SK-N-SH (cell line): ENCODE results near the gene HDAC4. TPM values are rescaled to one million over a fixed set of nuclear protein-coding genes. Genes with fewer than 3 reads are reported as not detected.

Source experiments
- CTCF ChIA-PET: fragments of 300-600, 350-600 bp; formaldehyde crosslinking; extraction: SDS; loops from one replicate; lab custom pipeline; 2021; lab: Yijun Ruan, JAX
- POLR2A ChIA-PET: fragments of 350-600 bp; sonication (Branson Sonifier 250); formaldehyde crosslinking; extraction: SDS; loops from one replicate; lab custom pipeline; 2020; ENCODE audit warnings: antibody characterized with exemption, inconsistent platforms; lab: Yijun Ruan, JAX
- DNase-seq: peaks from one replicate; pipeline ENCODE4 v3.0.0; 2012
- H2AFZ ChIP-seq: fragments of 200-600 bp; sonication (generic); 2 replicates; pipeline ENCODE4 v1.8.1; 2016; ENCODE audit warnings: antibody characterized with exemption, mild to moderate bottlenecking, low read depth
- H3F3A ChIP-seq: fragments of 200-600 bp; sonication (generic); replicated peaks from 2 replicates; pipeline ENCODE3; 2016; ENCODE audit warnings: antibody characterized with exemption, mild to moderate bottlenecking; ENCODE audit not compliant: insufficient read depth
- H3K27ac ChIP-seq, 2 experiments: fragments of 200-500 bp in 1 of 2; fragments of 200-600 bp in 1 of 2; sonication (Bioruptor generic) in 1 of 2; sonication (generic), shearing (Covaris generic) in 1 of 2; 2 replicates each; pipeline versions ENCODE4 v1.5.1 to v1.6.1; 2014 to 2016; ENCODE audit warnings: low read depth in 2 of 2, inconsistent platforms in 1 of 2, low read length in 1 of 2, mild to moderate bottlenecking in 1 of 2, mixed read lengths in 1 of 2
- H3K27me3 ChIP-seq: fragments of 200-600 bp; sonication (generic), shearing (Covaris generic); 2 replicates; pipeline ENCODE4 v1.6.1; 2016; ENCODE audit warnings: mixed run types; ENCODE audit not compliant: insufficient read depth
- H3K36me3 ChIP-seq, 2 experiments: fragments of 200-500 bp in 1 of 2; fragments of 200-600 bp in 1 of 2; sonication (Bioruptor generic) in 1 of 2; sonication (generic) in 1 of 2; replicated peaks in 1 of 2; 2 replicates each; pipeline versions ENCODE3 to v1.5.1; 2014 to 2016; ENCODE audit warnings: low read length in 1 of 2, mild to moderate bottlenecking in 1 of 2; ENCODE audit not compliant: insufficient read depth in 2 of 2, control insufficient read depth in 1 of 2
- H3K4me1 ChIP-seq, 2 experiments: fragments of 200-500 bp in 1 of 2; fragments of 200-600 bp in 1 of 2; sonication (Bioruptor generic) in 1 of 2; sonication (generic), shearing (Covaris generic) in 1 of 2; 2 replicates each; pipeline versions ENCODE4 v1.5.1 to v1.6.1; 2014 to 2016; ENCODE audit warnings: low read depth in 1 of 2, low read length in 1 of 2, mixed run types in 1 of 2; ENCODE audit not compliant: insufficient read depth in 2 of 2, control insufficient read depth in 1 of 2
- H3K4me2 ChIP-seq: fragments of 200-600 bp; sonication (generic), shearing (Covaris generic); 2 replicates; pipeline ENCODE4 v1.6.1; 2017; ENCODE audit warnings: mixed run types
- H3K4me3 ChIP-seq, 2 experiments: fragments of 200-500 bp in 1 of 2; fragments of 200-600 bp in 1 of 2; sonication (Bioruptor generic) in 1 of 2; sonication (generic), shearing (Covaris generic) in 1 of 2; 2 replicates each; pipeline versions ENCODE4 v1.5.1 to v1.8.1; 2014 to 2016; ENCODE audit warnings: low read depth in 2 of 2, inconsistent platforms in 1 of 2, low read length in 1 of 2, mild to moderate bottlenecking in 1 of 2, mixed read lengths in 1 of 2, moderate library complexity in 1 of 2
- H3K79me2 ChIP-seq: fragments of 200-600 bp; sonication (generic); 2 replicates; pipeline ENCODE4 v1.8.1; 2017; ENCODE audit warnings: mild to moderate bottlenecking; ENCODE audit not compliant: insufficient read depth
- H3K9ac ChIP-seq: fragments of 200-600 bp; sonication (generic); 2 replicates; pipeline ENCODE4 v1.6.1; 2017; ENCODE audit warnings: mixed run types
- H3K9me2 ChIP-seq: fragments of 200-600 bp; sonication (generic); 2 replicates; pipeline ENCODE4 v1.6.1; 2017; ENCODE audit warnings: mixed run types
- H3K9me3 ChIP-seq: fragments of 200-600 bp; sonication (generic); 2 replicates; pipeline ENCODE4 v1.6.1; 2017; ENCODE audit warnings: mixed run types, mild to moderate bottlenecking, moderate library complexity
- H4K20me1 ChIP-seq: fragments of 200-600 bp; sonication (generic); 2 replicates; pipeline ENCODE4 v1.6.1; 2017; ENCODE audit warnings: mild to moderate bottlenecking, mixed run types; ENCODE audit not compliant: insufficient read depth
- ELF1 ChIP-seq: IDR thresholded peaks from 2 replicates; pipeline ENCODE4 v1.4.0; 2012
- EZH2phosphoT487 ChIP-seq: fragments of 200-600 bp; sonication (generic); IDR thresholded peaks from 2 replicates; pipeline ENCODE4 v1.6.1; 2017; ENCODE audit warnings: low read depth, mixed run types, mild to moderate bottlenecking, antibody characterized with exemption, moderate library complexity, borderline replicate concordance
- FOXJ3 ChIP-seq: sonication (generic); formaldehyde crosslinking; IDR thresholded peaks from 2 replicates; pipeline ENCODE4 v1.5.1; 2020; ENCODE audit warnings: mild to moderate bottlenecking, missing genetic modification reagents
- GABPA ChIP-seq: IDR thresholded peaks from 2 replicates; pipeline ENCODE4 v1.4.0; 2012; ENCODE audit warnings: low read depth, mild to moderate bottlenecking
- GATA2 ChIP-seq: sonication (generic); formaldehyde crosslinking; IDR thresholded peaks from 2 replicates; pipeline ENCODE4 v1.5.0; 2020; ENCODE audit warnings: mild to moderate bottlenecking, missing genetic modification reagents
- MAX ChIP-seq: IDR thresholded peaks from 2 replicates; pipeline ENCODE4 v1.4.0; 2012; ENCODE audit warnings: low read depth
- MXI1 ChIP-seq: IDR thresholded peaks from 2 replicates; pipeline ENCODE4 v1.6.1; 2012; ENCODE audit warnings: mild to moderate bottlenecking, low read depth, low read length, improper control_type of control experiment
- PBX3 ChIP-seq: IDR thresholded peaks from 2 replicates; pipeline ENCODE4; 2012
- RAD21 ChIP-seq: IDR thresholded peaks from 2 replicates; pipeline ENCODE4 v1.6.1; 2012; ENCODE audit warnings: mild to moderate bottlenecking, low read length
- RCOR1 ChIP-seq: fragments of 150-350 bp; IDR thresholded peaks from 2 replicates; pipeline ENCODE4 v1.6.1; 2017; ENCODE audit warnings: antibody characterized with exemption, low read length
- TAF1 ChIP-seq: IDR thresholded peaks from 2 replicates; pipeline ENCODE4 v1.6.1; 2012; ENCODE audit warnings: low read depth, mild to moderate bottlenecking, low read length, moderate library complexity, borderline replicate concordance
- TCF12 ChIP-seq: IDR thresholded peaks from 2 replicates; pipeline ENCODE4 v1.4.0; 2012
- TEAD4 ChIP-seq: IDR thresholded peaks from 2 replicates; pipeline ENCODE4 v1.4.0; 2012; ENCODE audit warnings: mild to moderate bottlenecking, borderline replicate concordance; ENCODE audit not compliant: insufficient read depth
- whole genome bisulfite sequencing: methylation state at CpG from one replicate; pipeline ENCODE4 v1.1.6; 2017; ENCODE audit warnings: low lambda C conversion rate; 5-methylcytosine and 5-hydroxymethylcytosine counted together
- polyA plus RNA-seq, 3 experiments: library from polyadenylated mRNA; depleted of rRNA; stranded (reverse); fragments of >200 nt; gene quantifications; 2 replicates each; pipeline ENCODE4 v1.2.3, GENCODE V29; 2012
- TF ChIP-seq, protein P1 (sequence below): fragments of 200-600 bp; sonication (generic); IDR thresholded peaks from 2 replicates; pipeline ENCODE4 v1.6.1; 2017; ENCODE audit warnings: antibody characterized with exemption, mild to moderate bottlenecking, moderate library complexity

Gene HDAC4
- polyA plus RNA-seq, 1 of the 3 experiments (the other 2 are of a cell fraction), result 5.5 TPM

DNA sequence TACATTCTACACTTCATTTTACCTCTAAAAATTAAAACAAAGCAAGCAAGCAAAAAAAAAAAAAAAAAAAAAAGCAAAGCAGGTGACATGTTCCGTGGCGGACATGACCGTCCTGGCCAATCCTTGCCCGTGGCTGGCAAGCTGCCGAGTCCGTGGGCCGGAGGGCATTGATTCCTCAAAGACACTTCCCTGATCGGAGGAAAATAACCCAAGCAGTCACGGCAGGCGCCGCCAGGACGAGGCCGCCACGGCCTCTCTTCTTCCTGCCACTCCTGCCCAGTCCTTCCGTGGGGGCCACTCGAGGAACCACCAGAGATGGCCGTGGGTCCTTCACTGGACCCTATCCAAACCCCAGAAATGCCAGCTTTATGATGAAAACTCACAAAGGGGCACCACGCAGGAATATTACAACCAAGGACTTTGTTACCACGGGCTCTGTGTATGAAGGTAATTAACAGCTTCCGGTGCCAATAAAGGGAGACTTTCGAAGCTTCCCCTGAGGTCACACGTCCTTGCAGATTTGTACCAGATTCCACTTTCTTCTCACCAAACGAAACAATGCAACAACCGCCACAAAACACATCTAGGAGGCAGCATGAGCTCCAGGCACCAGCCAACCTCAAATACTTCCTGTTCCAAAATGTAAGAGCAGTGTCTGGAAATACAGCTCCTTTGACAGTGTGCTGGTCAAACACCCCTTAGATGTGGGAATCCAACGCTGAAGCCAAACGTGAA lies 170.3 kb downstream of the HDAC4 start:
- CTCF ChIA-PET, result interaction anchor here (0.7 kb wide), 1 partner anchor 9 kb away, joined by 3 read pairs; no protein-coding TSS in a partner anchor

GRCh38 chr2:239229545-239230279 lies 171.1 kb downstream of the HDAC4 start:
- no peaks in the 10 kb centered on the region for H3K9me2 ChIP-seq
- H3F3A ChIP-seq, result no peaks in the 10 kb centered on the region
- H3K36me3 ChIP-seq, result no peaks in the 10 kb centered on the region
- no peaks in the 10 kb centered on the region; the same call in 1 of the 2 replicates for H3K79me2 ChIP-seq
- ChIA-PET CTCF (no interaction called here), POLR2A (no interaction called here)
- TF ChIP-seq RCOR1 (no peak), TAF1 (no peak), GABPA (no peak), TCF12 (no peak)
- no peak overlapping the region for H3K4me2 ChIP-seq
- 78% methylated on average over 11 of the region's 11 CpGs for WGBS
- no peaks in the 10 kb centered on the region for H4K20me1 ChIP-seq
- H2AFZ ChIP-seq, result no peak overlapping the region
- peaks cover 4 to 59% of the 10 kb centered on the region in 2 experiments; a peak in 3 of 4 replicates for H3K4me1 ChIP-seq
- no peak for DNase-seq
- peak overlapping the region in 1 of 2 experiments; percentile 30; a peak in 1 of 4 replicates for H3K27ac ChIP-seq
- H3K4me3 ChIP-seq, result no peak overlapping the region
- no peaks in the 10 kb centered on the region for H3K9me3 ChIP-seq
- H3K9ac ChIP-seq, result no peak overlapping the region
- no peaks in the 10 kb centered on the region for H3K27me3 ChIP-seq

More for the DNA sequence above, 170.3 kb downstream of the HDAC4 start:
- Histone ChIP-seq H3K36me3 (no peaks in the 10 kb centered on the region), H3K27me3 (no peaks in the 10 kb centered on the region), H3K4me2 (no peak overlapping the region), H3F3A (no peaks in the 10 kb centered on the region), H4K20me1 (no peaks in the 10 kb centered on the region), H3K9me3 (no peaks in the 10 kb centered on the region), H3K4me1 (peaks cover 4 to 55% of the 10 kb centered on the region in 2 experiments; a peak in 3 of 4 replicates), H3K9ac (no peak overlapping the region), H2AFZ (no peak overlapping the region), H3K4me3 (no peak overlapping the region), H3K27ac (peak overlapping the region in 1 of 2 experiments; percentile 34; a peak in 1 of 4 replicates), H3K9me2 (no peaks in the 10 kb centered on the region), H3K79me2 (no peaks in the 10 kb centered on the region; the same call in 1 of the 2 replicates)
- no peak for DNase-seq
- POLR2A ChIA-PET, result no interaction called here
- TF ChIP-seq RAD21 (no peak), EZH2phosphoT487 (no peak), TEAD4 (no peak), GATA2 (CRISPR knock-in tag) (no peak), MAX (no peak), PBX3 (no peak), ELF1 (no peak), MXI1 (no peak), TCF12 (no peak), FOXJ3 (CRISPR knock-in tag) (no peak)
- TF ChIP-seq, protein P1, sequence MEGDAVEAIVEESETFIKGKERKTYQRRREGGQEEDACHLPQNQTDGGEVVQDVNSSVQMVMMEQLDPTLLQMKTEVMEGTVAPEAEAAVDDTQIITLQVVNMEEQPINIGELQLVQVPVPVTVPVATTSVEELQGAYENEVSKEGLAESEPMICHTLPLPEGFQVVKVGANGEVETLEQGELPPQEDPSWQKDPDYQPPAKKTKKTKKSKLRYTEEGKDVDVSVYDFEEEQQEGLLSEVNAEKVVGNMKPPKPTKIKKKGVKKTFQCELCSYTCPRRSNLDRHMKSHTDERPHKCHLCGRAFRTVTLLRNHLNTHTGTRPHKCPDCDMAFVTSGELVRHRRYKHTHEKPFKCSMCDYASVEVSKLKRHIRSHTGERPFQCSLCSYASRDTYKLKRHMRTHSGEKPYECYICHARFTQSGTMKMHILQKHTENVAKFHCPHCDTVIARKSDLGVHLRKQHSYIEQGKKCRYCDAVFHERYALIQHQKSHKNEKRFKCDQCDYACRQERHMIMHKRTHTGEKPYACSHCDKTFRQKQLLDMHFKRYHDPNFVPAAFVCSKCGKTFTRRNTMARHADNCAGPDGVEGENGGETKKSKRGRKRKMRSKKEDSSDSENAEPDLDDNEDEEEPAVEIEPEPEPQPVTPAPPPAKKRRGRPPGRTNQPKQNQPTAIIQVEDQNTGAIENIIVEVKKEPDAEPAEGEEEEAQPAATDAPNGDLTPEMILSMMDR, result no peak
- 85% methylated on average over 20 of the region's 26 CpGs for WGBS
